NCI-H2171 (cell line): ENCODE results near the gene FOXRED1.

Experiments
- DNase-seq: peaks from one replicate; lab custom pipeline; 2025; lab: John Stamatoyannopoulos, UW

FOXRED1 gene

DNA sequence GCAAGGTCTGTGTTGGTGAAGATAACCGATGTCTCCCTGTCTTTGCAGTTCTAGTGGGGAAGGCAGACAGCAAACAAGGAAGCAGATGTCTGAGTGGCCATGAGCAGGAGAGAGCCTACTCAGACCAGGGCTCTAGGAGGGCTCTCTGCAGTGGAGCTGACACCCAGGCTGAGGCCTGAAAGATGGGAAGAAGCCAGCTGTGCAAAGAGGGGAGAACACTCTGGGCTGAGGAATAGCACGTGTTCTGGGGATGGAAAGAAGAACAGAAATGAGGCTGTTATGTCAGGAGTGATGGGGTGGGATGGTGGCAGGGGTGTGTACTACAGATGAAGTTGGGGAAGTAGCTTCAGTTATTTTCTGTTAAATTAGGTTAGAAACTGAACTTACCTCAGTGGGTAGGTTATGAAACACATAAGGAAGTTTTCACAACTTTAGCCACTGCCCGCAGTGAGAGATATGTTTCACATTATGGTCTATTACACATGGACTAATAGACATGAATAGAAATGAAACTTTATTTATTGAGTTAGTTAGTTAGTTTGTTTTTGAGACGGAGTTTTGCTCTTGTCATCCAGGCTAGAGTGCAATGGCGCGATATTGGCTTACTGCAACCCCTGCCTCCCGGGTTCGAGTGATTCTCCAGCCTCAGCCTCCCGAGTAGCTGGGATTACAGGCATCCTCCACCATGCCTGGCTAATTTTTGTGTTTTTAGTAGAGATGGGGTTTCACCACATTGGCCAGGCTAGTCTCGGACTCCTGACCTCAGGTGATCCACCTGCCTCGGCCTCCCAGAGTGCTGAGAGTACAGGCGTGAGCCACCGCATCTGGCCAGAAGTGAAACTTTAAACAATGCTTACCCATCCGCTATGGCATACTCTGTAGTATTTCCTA is 42.7 kb downstream of the FOXRED1 start:
- DNase-seq, result no peak

- no peak for DNase-seq
Observed at GRCh38 chr11:126312961-126313360, 44.0 kb downstream of the FOXRED1 start.

- no peak for DNase-seq
Observed at GRCh38 chr11:126313826-126314225, 44.9 kb downstream of the FOXRED1 start.

- no peak for DNase-seq
Observed at GRCh38 chr11:126317432-126317755, 48.4 kb downstream of the FOXRED1 start.

GRCh38 chr11:126317756-126318573 is 49.0 kb downstream of the FOXRED1 start:
- DNase-seq, result no peak

DNA sequence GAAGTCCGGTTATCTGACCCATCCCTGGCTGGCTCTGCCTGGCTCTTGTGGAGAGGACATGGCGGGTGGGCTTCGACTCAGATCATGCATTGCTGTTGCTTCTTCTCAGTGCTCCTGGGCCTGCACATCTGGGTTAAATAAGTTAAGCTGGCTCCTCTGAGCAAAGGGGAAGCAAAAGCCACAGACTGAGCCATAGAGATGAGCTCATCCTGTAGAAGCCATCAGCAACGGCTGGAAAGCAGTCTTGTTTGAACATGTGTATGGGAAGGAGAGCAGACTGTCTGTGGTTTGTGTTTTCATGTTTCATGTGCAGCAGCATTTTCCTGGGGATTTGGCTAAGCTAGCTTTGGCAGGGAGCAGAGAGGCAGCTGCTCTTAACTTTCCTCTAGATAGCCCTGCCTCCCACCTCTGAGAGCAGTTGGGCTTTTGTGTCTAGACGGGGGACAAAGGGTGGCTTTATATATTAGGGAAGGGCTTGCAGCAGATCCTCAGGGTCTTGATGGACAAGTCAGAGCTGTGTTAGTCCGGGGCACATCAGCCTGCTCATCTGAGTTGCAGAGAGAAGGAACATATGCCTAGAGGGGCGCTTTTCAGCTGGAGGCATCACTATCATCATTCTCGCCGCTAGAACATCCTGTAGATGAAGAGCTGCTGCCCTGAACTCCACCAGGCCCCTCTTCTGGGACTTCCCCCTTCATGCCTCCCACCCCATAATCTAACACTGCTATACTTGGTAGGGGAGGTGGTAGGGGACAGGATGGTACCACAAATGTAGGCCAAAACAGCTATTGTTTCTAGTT is 49.8 kb downstream of the FOXRED1 start:
- no peak for DNase-seq

DNA sequence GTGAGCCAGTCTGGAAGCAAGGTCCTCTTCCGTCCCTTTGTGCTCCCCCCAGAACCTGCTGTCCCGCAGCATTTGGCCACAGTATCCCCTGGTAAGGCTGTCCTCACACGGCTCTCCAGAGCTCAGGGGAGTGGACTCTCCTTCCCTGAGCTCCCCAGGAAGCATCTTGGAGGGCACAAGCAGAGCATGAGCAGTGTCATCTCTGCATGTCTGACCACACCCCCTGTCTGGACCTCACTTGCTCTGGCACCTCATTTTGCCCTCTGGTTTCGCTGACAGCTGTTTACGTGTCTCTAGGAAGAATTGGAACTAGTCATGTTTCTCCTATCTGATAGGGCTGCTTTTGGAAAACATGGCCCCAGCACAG is 50.4 kb downstream of the FOXRED1 start:
- DNase-seq, result no peak

DNA sequence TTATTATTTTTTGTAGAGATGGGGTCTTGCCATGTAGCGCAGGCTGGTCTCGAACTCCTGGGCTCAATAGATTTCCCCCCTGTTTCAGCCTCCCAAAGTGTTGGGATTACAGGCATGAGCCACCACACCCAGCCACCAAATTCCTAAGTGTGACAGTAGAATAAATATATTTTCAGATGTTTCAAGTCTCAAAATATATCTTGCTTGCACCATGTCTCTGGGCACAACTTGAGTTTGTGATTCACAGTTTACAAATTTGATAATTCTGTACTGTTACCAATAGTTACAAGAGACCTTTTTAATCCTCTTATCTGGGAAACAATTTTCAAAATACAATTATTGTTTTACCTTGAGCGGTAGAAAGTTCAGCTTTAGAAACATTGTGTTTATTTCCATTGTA is 54.0 kb downstream of the FOXRED1 start:
- DNase-seq, result no peak

DNA sequence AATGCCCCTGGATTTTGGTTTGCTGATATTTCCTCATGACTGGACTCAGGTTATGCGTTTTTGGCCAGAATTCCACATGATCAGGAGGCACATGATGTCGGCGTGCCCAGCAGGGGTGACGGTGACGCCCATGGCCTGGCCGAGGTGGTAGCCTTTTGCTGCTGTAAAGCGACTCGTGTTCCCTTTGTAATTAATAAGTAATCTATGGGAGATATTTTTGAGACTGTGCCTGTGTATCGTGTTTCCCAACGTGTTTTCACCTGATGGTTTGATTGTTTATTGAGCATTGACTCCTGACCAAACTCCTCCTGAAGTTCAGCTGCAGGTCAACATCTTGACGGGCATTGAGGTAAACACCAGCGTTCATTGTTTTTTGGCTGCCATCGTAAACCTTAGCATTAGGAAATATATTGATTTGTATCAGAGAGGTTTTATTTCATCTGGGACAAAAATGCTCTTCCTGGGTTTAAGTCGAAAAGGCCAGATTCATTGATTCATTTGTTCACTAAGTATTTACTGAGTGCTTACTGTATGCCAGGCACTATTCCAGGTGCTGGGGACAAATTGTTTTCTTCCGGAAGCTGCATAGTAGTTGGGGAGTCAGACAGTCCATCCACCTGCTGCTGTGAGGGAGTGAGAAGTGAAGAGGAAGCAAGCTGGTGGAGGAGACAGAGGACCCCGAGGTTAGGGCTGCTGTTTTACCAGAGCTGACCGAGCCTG is 58.5 kb downstream of the FOXRED1 start:
- DNase-seq, result no peak
